ENCODE results near the gene INTS1. TPM values are rescaled to one million over a fixed set of nuclear protein-coding genes. Genes with fewer than 3 reads are reported as not detected.

INTS1 gene
- total and polyA plus RNA-seq, 3 donors from 2014 or later, result 142 to 185 (median 142) TPM

- intact Hi-C loops (cut with DNase I; ENCODE audit: low total_unique reads), result no loop called here
- peak; percentile 68 for DNase-seq
- no peak for TF ChIP-seq POLR2A (IDR thresholded peaks at IDR 0.05)
- TF ChIP-seq CTCF (IDR thresholded peaks at IDR 0.05), result no peak
- H3K9me3 ChIP-seq, result no peaks in the 10 kb centered on the region
- WGBS, 2 donors, result 6 to 8% methylated on average over 14 to 35 of the region's 55 CpGs
- H3K27me3 ChIP-seq, result no peaks in the 10 kb centered on the region
- H3K27ac ChIP-seq, result peak overlapping the region; percentile 78 to 90
- H3K4me1 ChIP-seq, result peaks cover 19% of the 10 kb centered on the region
- no peaks in the 10 kb centered on the region for H3K36me3 ChIP-seq (ENCODE audit: low read depth, missing control alignments)
- H3K4me3 ChIP-seq, result peak overlapping the region; percentile 49 to 59
These were observed 27.2 kb upstream of the INTS1 start for GRCh38 chr7:1531263-1531978.

DNA sequence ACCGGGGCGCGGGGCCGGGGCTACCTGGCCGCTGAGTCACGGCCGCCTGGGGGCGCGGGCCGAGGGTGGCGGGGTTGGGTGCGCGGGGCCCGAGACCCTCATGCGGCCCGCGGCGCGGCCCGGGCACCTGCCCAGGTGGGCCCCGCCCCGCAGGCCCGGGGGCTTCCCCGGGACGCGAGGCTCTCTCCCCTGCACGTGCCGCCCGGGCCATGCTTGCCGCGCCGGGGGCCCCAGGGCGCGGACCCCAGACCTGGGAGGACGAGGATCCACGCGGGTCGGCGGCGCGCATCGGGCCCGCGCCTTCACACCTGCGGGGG lies 26.7 kb upstream of the INTS1 start:
- H3K9me3 ChIP-seq, result no peaks in the 10 kb centered on the region
- intact Hi-C loops (cut with DNase I; ENCODE audit: low total_unique reads), result no loop called here
- no peaks in the 10 kb centered on the region for H3K27me3 ChIP-seq
- DNase-seq, result no peak
- H3K4me1 ChIP-seq, result peaks cover 17% of the 10 kb centered on the region
- H3K4me3 ChIP-seq, result peak overlapping the region; percentile 49 to 59
- TF ChIP-seq POLR2A (IDR thresholded peaks at IDR 0.05), result no peak
- TF ChIP-seq CTCF (IDR thresholded peaks at IDR 0.05), result no peak
- no peaks in the 10 kb centered on the region for H3K36me3 ChIP-seq (ENCODE audit: low read depth, missing control alignments)
- peak overlapping the region in 1 of 2 donors; percentile 78 for H3K27ac ChIP-seq
- WGBS, 2 donors, result 0% methylated on average over 17 of the region's 45 CpGs; no CpG with 5 or more reads in 1 of the 2 donors

- no peaks in the 10 kb centered on the region for H3K9me3 ChIP-seq
- intact Hi-C loops (cut with DNase I; ENCODE audit: low total_unique reads), result no loop called here
- H3K4me1 ChIP-seq, result peaks cover 17% of the 10 kb centered on the region
- no peak overlapping the region for H3K4me3 ChIP-seq
- H3K27ac ChIP-seq, result no peak overlapping the region
- TF ChIP-seq CTCF (IDR thresholded peaks at IDR 0.05) (no peak), POLR2A (IDR thresholded peaks at IDR 0.05) (no peak)
- no peak for DNase-seq
- 70 to 73% methylated on average over 11 to 21 of the region's 21 CpGs for WGBS, 2 donors
- H3K36me3 ChIP-seq (ENCODE audit: low read depth, missing control alignments), result no peaks in the 10 kb centered on the region
- H3K27me3 ChIP-seq, result no peaks in the 10 kb centered on the region
These were observed 25.4 kb upstream of the INTS1 start for GRCh38 chr7:1529383-1530116.

DNA sequence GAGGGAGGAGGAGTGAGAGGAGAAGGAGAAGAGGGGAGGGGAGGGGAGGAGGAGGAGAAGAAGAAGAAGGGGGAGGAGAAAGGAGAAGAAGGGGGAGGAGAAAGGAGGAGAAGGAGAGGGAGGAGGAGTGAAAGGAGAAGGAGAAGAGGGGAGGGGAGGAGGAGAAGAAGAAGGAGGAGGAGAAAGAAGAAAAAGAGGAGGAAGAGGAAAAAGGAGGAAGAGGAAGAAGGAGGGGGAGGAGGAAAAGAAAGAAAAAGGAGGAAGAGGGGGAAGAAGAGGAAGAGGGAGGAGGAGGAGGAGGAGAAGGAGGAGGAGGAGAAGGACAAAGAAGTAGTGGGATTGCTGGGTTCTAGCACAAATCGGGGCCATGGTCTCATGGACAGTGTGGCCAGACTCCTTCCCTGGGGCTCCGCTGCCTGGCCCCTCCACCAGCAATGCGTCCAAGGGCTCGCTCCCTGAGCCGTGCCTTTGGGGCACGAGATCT lies 22.1 kb upstream of the INTS1 start:
- Histone ChIP-seq H3K4me1 (peaks cover 3% of the 10 kb centered on the region), H3K27me3 (no peaks in the 10 kb centered on the region), H3K9me3 (no peaks in the 10 kb centered on the region), H3K4me3 (no peak overlapping the region), H3K27ac (no peak overlapping the region), H3K36me3 (ENCODE audit: low read depth, missing control alignments) (no peaks in the 10 kb centered on the region)
- TF ChIP-seq CTCF (IDR thresholded peaks at IDR 0.05) (no peak), POLR2A (IDR thresholded peaks at IDR 0.05) (no peak)
- DNase-seq, result no peak
- intact Hi-C loops (cut with DNase I; ENCODE audit: low total_unique reads), result no loop called here
- 48 to 49% methylated on average over 6 of the region's 6 CpGs for WGBS, 2 donors

All from testis (tissue), 3 donors.